Activated T-helper 1 cell treated with anti-CD3 and anti-CD28 coated beads, Interleukin-12 subunit alpha, Interleukin-12 subunit beta, Interleukin-2, Interleukin-4 antibody, amounts not matched to agents 30 ng/mL and 10 ng/mL and 1 ng/mL, durations not matched to agents 14 hours and 24 hours and 36 hours (primary cell): ENCODE data around the gene RAN. TPM values are rescaled to one million over a fixed set of nuclear protein-coding genes. Genes with fewer than 3 reads are reported as not detected.

Experiments used
- DNase-seq: peaks from one replicate; pipeline ENCODE4 v3.0.0; 2021; ENCODE audit warnings: low spot score
- H3K27ac Mint-ChIP-seq: one replicate; pipeline ENCODE4 v1.8.0; 2021; ENCODE audit warnings: mild to moderate bottlenecking, mixed read lengths
- H3K27me3 Mint-ChIP-seq: one replicate; pipeline ENCODE4 v1.8.0; 2022; ENCODE audit warnings: mild to moderate bottlenecking, moderate library complexity, mixed read lengths; ENCODE audit not compliant: insufficient read depth
- H3K36me3 Mint-ChIP-seq: one replicate; pipeline ENCODE4 v1.8.0; 2021; ENCODE audit warnings: low read depth, mixed read lengths
- H3K4me1 Mint-ChIP-seq: one replicate; pipeline ENCODE4 v1.8.0; 2021; ENCODE audit warnings: low read depth, mixed read lengths
- H3K4me3 Mint-ChIP-seq: one replicate; pipeline ENCODE4 v1.8.0; 2021; ENCODE audit warnings: mild to moderate bottlenecking, moderate library complexity, mixed read lengths
- H3K9me3 Mint-ChIP-seq: one replicate; pipeline ENCODE4 v1.8.0; 2021; ENCODE audit warnings: mixed read lengths
- intact Hi-C: fragments of 100-400 bp; cut with micrococcal nuclease; formaldehyde crosslinking; loops from one replicate; pipeline ENCODE4 v1.15.1; 2024
- total RNA-seq: library from RNA; stranded (reverse); gene quantifications from 2 replicates; pipeline ENCODE4 v1.2.3, GENCODE V29; 2022

RAN gene
- total RNA-seq, 1 donor from 2014 or later: 1,823 TPM

DNA sequence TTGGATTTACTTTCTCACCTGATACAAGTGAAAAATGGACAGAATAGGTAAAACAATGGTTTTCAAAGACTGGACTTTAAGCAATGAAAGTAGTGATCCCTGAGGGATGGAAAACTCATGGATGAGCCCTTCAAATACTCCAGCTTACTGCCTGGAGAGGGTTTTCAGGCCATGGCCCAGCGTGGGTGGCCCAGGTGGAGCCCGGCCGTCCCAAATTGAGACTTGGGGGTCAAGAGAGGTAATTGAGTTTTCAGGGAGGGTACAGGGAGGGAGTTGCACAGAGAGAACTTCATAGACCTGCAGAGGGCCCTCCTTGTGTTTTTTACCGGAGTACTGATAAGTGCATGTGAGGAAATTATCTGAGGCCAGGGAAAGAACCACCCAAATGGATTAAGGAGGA is 37.2 kb downstream of the RAN start:
- Mint-ChIP-seq H3K27me3 (peaks cover 8% of the 10 kb centered on the region), H3K27ac (no peak overlapping the region), H3K4me3 (no peak overlapping the region), H3K4me1 (no peaks in the 10 kb centered on the region), H3K36me3 (no peaks in the 10 kb centered on the region), H3K9me3 (peaks cover 20% of the 10 kb centered on the region)
- intact Hi-C loops: no loop called here
- DNase-seq: no peak

DNA sequence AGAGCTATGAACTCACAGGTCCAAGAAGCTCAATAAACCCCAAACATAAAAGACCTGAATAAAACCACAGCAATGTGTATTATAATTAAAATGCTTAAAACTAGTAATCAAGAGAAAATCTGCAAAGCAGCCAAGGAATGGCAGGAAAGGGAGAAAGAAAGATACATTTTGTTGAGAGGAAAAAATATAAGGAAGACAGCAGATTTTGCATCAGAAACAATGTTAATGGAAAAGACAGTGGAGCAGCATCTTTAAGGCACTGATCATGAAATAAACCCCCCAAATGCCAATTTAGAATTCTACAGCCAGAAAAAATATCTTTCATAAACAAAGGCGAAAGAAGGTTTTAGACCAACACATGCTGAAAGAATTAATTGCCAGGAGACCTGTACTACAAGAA is 39.3 kb downstream of the RAN start:
- no peaks in the 10 kb centered on the region for H3K4me1 Mint-ChIP-seq
- no peak for DNase-seq
- no peak overlapping the region for H3K4me3 Mint-ChIP-seq
- no peak overlapping the region for H3K27ac Mint-ChIP-seq
- H3K9me3 Mint-ChIP-seq: peaks cover 20% of the 10 kb centered on the region
- peaks cover 19% of the 10 kb centered on the region for H3K27me3 Mint-ChIP-seq
- no peaks in the 10 kb centered on the region for H3K36me3 Mint-ChIP-seq
- intact Hi-C loops: no loop called here

GRCh38 chr12:130911933-130912332 is 40.1 kb downstream of the RAN start:
- Mint-ChIP-seq H3K4me1 (no peaks in the 10 kb centered on the region), H3K36me3 (no peaks in the 10 kb centered on the region), H3K9me3 (peaks cover 20% of the 10 kb centered on the region), H3K27me3 (peaks cover 25% of the 10 kb centered on the region), H3K27ac (no peak overlapping the region), H3K4me3 (no peak overlapping the region)
- no peak for DNase-seq
- intact Hi-C loops: no loop called here

DNA sequence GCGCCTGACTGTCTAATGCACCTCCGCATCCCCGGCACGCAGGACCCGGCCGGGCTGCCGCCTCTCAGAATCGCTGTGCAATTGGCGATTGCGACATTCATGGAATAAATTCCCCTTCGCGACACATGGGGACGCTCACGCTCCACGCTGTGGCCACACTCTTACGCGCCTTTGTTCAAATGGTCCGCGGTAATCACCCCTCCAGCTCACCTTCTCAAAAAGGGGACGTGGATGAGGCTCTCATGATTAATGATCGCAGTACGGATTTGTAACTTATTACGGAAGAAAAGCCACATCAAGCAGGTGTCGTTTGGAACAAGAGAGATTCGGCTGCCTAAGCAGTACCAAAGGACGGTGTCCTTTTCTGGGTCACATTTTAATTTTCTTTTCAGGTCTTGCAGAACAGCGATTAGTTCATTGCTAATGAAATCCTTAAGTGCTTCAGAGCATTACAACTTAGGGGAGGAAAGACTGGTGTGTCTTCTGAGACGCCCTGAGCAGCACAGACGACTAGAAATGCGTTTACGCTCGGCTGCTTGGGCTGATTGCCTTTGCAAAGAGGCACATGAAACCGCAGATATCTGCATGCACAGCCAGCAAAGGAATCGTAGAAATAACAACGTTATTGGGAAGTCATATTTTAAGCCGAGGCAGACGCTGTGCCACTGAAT is 44.5 kb downstream of the RAN start:
- Mint-ChIP-seq H3K27me3 (peaks cover 28% of the 10 kb centered on the region), H3K27ac (no peak overlapping the region), H3K9me3 (peaks cover 7% of the 10 kb centered on the region), H3K4me3 (no peak overlapping the region), H3K36me3 (no peaks in the 10 kb centered on the region), H3K4me1 (no peaks in the 10 kb centered on the region)
- intact Hi-C loops: no loop called here
- no peak for DNase-seq

DNA sequence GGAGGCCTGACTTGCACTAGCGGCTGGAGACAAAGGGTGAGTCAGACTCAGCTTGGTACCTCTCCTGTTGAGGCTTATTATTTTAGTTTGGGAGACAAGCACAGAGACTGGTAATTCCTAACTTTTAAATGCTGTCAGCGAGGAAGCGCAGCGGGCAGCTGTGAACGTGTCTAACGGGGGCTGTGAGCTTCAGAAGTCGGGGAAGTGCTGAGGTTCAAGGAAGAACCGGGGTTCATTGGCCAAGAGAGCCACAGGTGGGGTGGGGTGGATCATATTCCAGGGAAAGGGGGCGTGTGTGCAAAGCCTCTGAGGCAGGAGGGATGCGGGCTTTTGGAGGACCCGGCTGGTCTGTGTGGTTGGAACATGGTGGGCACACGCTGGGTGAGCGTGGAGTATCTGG is 45.7 kb downstream of the RAN start:
- DNase-seq: no peak

GRCh38 chr12:130919086-130919485 is 47.2 kb downstream of the RAN start:
- intact Hi-C loops: no loop called here
- H3K36me3 Mint-ChIP-seq: no peaks in the 10 kb centered on the region
- peaks cover 23% of the 10 kb centered on the region for H3K27me3 Mint-ChIP-seq
- no peaks in the 10 kb centered on the region for H3K4me1 Mint-ChIP-seq
- no peak overlapping the region for H3K4me3 Mint-ChIP-seq
- H3K9me3 Mint-ChIP-seq: no peaks in the 10 kb centered on the region
- no peak overlapping the region for H3K27ac Mint-ChIP-seq
- no peak for DNase-seq

More for the DNA sequence above, 45.7 kb downstream of the RAN start:
- Mint-ChIP-seq H3K27ac (no peak overlapping the region), H3K4me3 (no peak overlapping the region), H3K9me3 (no peaks in the 10 kb centered on the region), H3K27me3 (peaks cover 26% of the 10 kb centered on the region), H3K36me3 (no peaks in the 10 kb centered on the region), H3K4me1 (no peaks in the 10 kb centered on the region)
- intact Hi-C loops: no loop called here

DNA sequence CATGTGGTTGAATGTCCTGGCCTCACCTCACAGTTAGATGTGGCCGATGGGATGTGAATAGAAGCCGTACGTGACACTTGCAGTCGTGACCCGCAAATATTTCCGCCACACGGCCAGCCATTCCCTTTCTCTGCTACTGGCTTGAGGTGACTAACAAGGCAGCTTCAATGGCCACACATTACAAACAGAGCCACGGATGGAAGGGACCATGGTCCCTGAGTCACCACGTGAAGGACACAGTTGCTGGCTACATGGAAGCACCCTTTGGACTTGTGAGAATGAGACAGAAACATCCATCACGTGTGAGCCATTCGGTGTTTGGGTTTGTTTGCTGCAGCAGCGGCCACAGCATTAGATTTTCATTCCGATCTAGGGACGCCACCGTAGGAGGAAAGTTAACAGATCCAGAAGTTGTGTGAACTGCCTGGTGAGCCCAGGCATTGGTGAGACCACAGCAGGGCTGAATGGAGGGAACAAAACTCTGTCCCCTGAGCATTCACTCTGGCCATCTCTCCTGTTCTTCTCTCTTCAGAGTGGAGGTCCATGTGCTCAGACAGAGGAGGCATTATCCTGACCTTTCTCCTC is 48.3 kb downstream of the RAN start:
- no peaks in the 10 kb centered on the region for H3K9me3 Mint-ChIP-seq
- intact Hi-C loops: no loop called here
- H3K4me1 Mint-ChIP-seq: no peaks in the 10 kb centered on the region
- no peak overlapping the region for H3K4me3 Mint-ChIP-seq
- no peak for DNase-seq
- no peaks in the 10 kb centered on the region for H3K36me3 Mint-ChIP-seq
- peaks cover 18% of the 10 kb centered on the region for H3K27me3 Mint-ChIP-seq
- no peak overlapping the region for H3K27ac Mint-ChIP-seq

GRCh38 chr12:130920723-130921381 is 49.0 kb downstream of the RAN start:
- H3K36me3 Mint-ChIP-seq: no peaks in the 10 kb centered on the region
- no peak for DNase-seq
- H3K9me3 Mint-ChIP-seq: no peaks in the 10 kb centered on the region
- intact Hi-C loops: no loop called here
- no peak overlapping the region for H3K4me3 Mint-ChIP-seq
- H3K4me1 Mint-ChIP-seq: no peaks in the 10 kb centered on the region
- no peak overlapping the region for H3K27ac Mint-ChIP-seq
- peaks cover 13% of the 10 kb centered on the region for H3K27me3 Mint-ChIP-seq

DNA sequence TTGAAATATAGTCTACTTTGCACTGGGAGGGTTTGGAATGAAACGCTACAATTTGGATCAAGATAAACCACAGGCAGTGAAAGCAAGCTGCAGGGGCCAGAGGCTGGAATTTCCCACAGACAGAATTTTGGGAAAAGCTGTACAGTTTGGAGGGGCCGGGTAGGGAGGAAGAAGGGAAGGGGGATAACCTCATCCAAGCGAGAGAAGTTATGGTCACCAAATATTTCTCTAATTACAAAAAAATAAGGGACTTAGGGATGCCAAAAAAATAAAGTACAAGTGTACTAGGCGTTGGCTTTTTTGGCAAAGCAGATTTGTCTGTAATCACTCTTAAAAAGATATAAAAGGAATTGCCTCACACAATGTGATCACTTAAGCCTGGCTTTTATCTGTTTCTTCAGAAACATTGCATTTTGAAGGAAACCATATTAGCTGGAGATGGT is 50.7 kb downstream of the RAN start:
- Mint-ChIP-seq H3K9me3 (no peaks in the 10 kb centered on the region), H3K36me3 (no peaks in the 10 kb centered on the region), H3K27ac (no peak overlapping the region), H3K27me3 (peaks cover 4% of the 10 kb centered on the region), H3K4me1 (no peaks in the 10 kb centered on the region), H3K4me3 (no peak overlapping the region)
- DNase-seq: no peak
- intact Hi-C loops: no loop called here

- Mint-ChIP-seq H3K9me3 (no peaks in the 10 kb centered on the region), H3K27me3 (peaks cover 6% of the 10 kb centered on the region)
These were observed 53.2 kb downstream of the RAN start for GRCh38 chr12:130924966-130925665.

DNA sequence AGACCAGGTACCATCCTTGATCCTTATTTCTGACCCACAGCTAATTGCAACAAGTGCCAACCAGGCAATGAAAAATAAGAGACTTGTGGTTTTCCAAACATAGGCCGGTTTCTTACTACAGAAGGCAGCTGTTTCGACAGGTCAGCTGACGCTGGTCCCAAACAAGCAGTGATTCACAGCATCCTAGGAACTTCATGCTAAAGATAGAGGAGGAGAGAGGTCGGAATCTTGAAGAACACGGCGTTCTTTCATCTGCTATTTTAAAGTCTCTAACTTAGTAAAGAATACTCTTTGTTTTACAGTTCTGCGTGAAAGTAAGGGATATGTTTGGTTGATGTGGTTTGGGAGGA is 53.8 kb downstream of the RAN start:
- Mint-ChIP-seq H3K36me3 (no peaks in the 10 kb centered on the region), H3K9me3 (no peaks in the 10 kb centered on the region), H3K27ac (no peak overlapping the region), H3K27me3 (peaks cover 6% of the 10 kb centered on the region), H3K4me3 (no peak overlapping the region), H3K4me1 (no peaks in the 10 kb centered on the region)
- intact Hi-C loops: no loop called here
- no peak for DNase-seq

More at GRCh38 chr12:130924966-130925665, 53.2 kb downstream of the RAN start:
- no peak overlapping the region for H3K4me3 Mint-ChIP-seq
- H3K36me3 Mint-ChIP-seq: no peaks in the 10 kb centered on the region
- no peaks in the 10 kb centered on the region for H3K4me1 Mint-ChIP-seq
- H3K27ac Mint-ChIP-seq: no peak overlapping the region
- DNase-seq: no peak
- intact Hi-C loops: no loop called here
